ENCODE measurements around the gene STAMBPL1. TPM values are rescaled to one million over a fixed set of nuclear protein-coding genes. Genes with fewer than 3 reads are reported as not detected.

STAMBPL1 gene
- total and polyA plus RNA-seq, 2 donors (not counting 3 experiments of a cell fraction or from before 2014, with no cell fraction given), result 0.70 to 1.8 TPM

GRCh38 chr10:88830643-88831268 is 49.3 kb upstream of the STAMBPL1 start:
- H4K20me1 ChIP-seq (replicated peaks; ENCODE audit: control insufficient read depth, extremely low read depth, insufficient read depth, low read length), result no peaks in the 10 kb centered on the region
- no peak overlapping the region for H3K27ac ChIP-seq (ENCODE audit: insufficient read depth, low read depth, low read length)
- H3K4me3 ChIP-seq (replicated peaks in 1 of 3; ENCODE audit: insufficient read depth in 1 of 3, low read depth in 1 of 3, low read length in 3 of 3), result no peak overlapping the region
- no peak overlapping the region for H3K9ac ChIP-seq (replicated peaks; ENCODE audit: extremely low read depth, insufficient read depth, low read length)
- H3K36me3 ChIP-seq (ENCODE audit: control insufficient read depth in 2 of 2, extremely low read depth in 1 of 2, insufficient read depth in 2 of 2, low read length in 2 of 2), result no peaks in the 10 kb centered on the region
- intact Hi-C loops (cut with micrococcal nuclease) (no loop called here), dilution Hi-C loops (cut with MboI; ENCODE audit: extremely low pct_ligation_motif_present, low sequenced_read_pairs) (no loop called here)
- no peak overlapping the region for H3K4me2 ChIP-seq (ENCODE audit: insufficient read depth, low read length)
- H3K9me1 ChIP-seq (replicated peaks; ENCODE audit: control insufficient read depth, extremely low read depth, insufficient read depth, low read length), result no peaks in the 10 kb centered on the region
- FAIRE-seq (no peak), DNase-seq (ENCODE audit: low read depth, low spot score) (no peak)
- POLR2A ChIA-PET, result no interaction called here
- H3K79me2 ChIP-seq (ENCODE audit: control insufficient read depth, insufficient read depth, low read length), result no peaks in the 10 kb centered on the region
- BruUV-seq (replicated peaks), result no TSS peak
- no peak for TF ChIP-seq GATA2 (IDR thresholded peaks at IDR 0.05; ENCODE audit: insufficient read depth, insufficient read length, low read depth, low read length)
- no peak for TF ChIP-seq JUN (IDR thresholded peaks at IDR 0.05; ENCODE audit: borderline replicate concordance, insufficient read depth, insufficient read length, low read depth)
- no peak for TF ChIP-seq POLR2AphosphoS5 (IDR thresholded peaks at IDR 0.05; ENCODE audit: insufficient read depth, low read depth, low read length)
- TF ChIP-seq MAX (IDR thresholded peaks at IDR 0.05; ENCODE audit: insufficient read depth, insufficient read length), result no peak
- CTCF ChIA-PET, result interaction anchor here (0.9 to 5.3 kb wide), 4 partner anchors 102 to 266 kb away, joined by 3 to 26 read pairs (median 14); no protein-coding TSS in a partner anchor
- H3K27me3 ChIP-seq (ENCODE audit: control insufficient read depth in 2 of 2, insufficient read depth in 2 of 2, low read length in 2 of 2), result peaks cover 0 to 2% of the 10 kb centered on the region in 2 experiments
- no peaks in the 10 kb centered on the region for H3K9me3 ChIP-seq (replicated peaks; ENCODE audit: control insufficient read depth, insufficient read depth, low read length)
- no peaks in the 10 kb centered on the region for H3K4me1 ChIP-seq (ENCODE audit: control insufficient read depth, extremely low read depth, insufficient read depth, low read length)
- H2AFZ ChIP-seq (ENCODE audit: low read depth, low read length), result no peak overlapping the region

- no peaks in the 10 kb centered on the region for H3K36me3 ChIP-seq (ENCODE audit: control insufficient read depth in 2 of 2, extremely low read depth in 1 of 2, insufficient read depth in 2 of 2, low read length in 2 of 2)
- no TSS peak for BruUV-seq (replicated peaks)
- no peaks in the 10 kb centered on the region for H3K9me1 ChIP-seq (replicated peaks; ENCODE audit: control insufficient read depth, extremely low read depth, insufficient read depth, low read length)
- H4K20me1 ChIP-seq (replicated peaks; ENCODE audit: control insufficient read depth, extremely low read depth, insufficient read depth, low read length), result no peaks in the 10 kb centered on the region
- no peak overlapping the region for H3K27ac ChIP-seq (ENCODE audit: insufficient read depth, low read depth, low read length)
- dilution Hi-C loops (cut with MboI; ENCODE audit: extremely low pct_ligation_motif_present, low sequenced_read_pairs), result no loop called here
- no peak overlapping the region for H3K9ac ChIP-seq (replicated peaks; ENCODE audit: extremely low read depth, insufficient read depth, low read length)
- intact Hi-C loops (cut with micrococcal nuclease), result no loop called here
- H3K27me3 ChIP-seq (ENCODE audit: control insufficient read depth in 2 of 2, insufficient read depth in 2 of 2, low read length in 2 of 2), result peaks cover 0 to 2% of the 10 kb centered on the region in 2 experiments
- no peak overlapping the region for H2AFZ ChIP-seq (ENCODE audit: low read depth, low read length)
- ChIA-PET POLR2A (no interaction called here), CTCF (interaction anchor here (0.9 to 5.3 kb wide), 4 partner anchors 102 to 267 kb away, joined by 3 to 26 read pairs (median 14); no protein-coding TSS in a partner anchor)
- no peaks in the 10 kb centered on the region for H3K79me2 ChIP-seq (ENCODE audit: control insufficient read depth, insufficient read depth, low read length)
- H3K4me3 ChIP-seq (replicated peaks in 1 of 3; ENCODE audit: insufficient read depth in 1 of 3, low read depth in 1 of 3, low read length in 3 of 3), result no peak overlapping the region
- FAIRE-seq (no peak), DNase-seq (ENCODE audit: low read depth, low spot score) (no peak)
- no peaks in the 10 kb centered on the region for H3K9me3 ChIP-seq (replicated peaks; ENCODE audit: control insufficient read depth, insufficient read depth, low read length)
- no peak overlapping the region for H3K4me2 ChIP-seq (ENCODE audit: insufficient read depth, low read length)
- H3K4me1 ChIP-seq (ENCODE audit: control insufficient read depth, extremely low read depth, insufficient read depth, low read length), result no peaks in the 10 kb centered on the region
- TF ChIP-seq POLR2A (IDR thresholded peaks at IDR 0.05; ENCODE audit: low read depth, low read length) (no peak), GATA2 (IDR thresholded peaks at IDR 0.05; ENCODE audit: insufficient read depth, insufficient read length, low read depth, low read length) (no peak), JUN (IDR thresholded peaks at IDR 0.05; ENCODE audit: borderline replicate concordance, insufficient read depth, insufficient read length, low read depth) (no peak), EZH2 (IDR thresholded peaks at IDR 0.05; ENCODE audit: borderline replicate concordance, low read depth, low read length, severe bottlenecking) (no peak), MAX (IDR thresholded peaks at IDR 0.05; ENCODE audit: insufficient read depth, insufficient read length) (no peak), FOS (IDR thresholded peaks at IDR 0.05; ENCODE audit: borderline replicate concordance, insufficient read depth, low read length) (no peak), MYC (IDR thresholded peaks at IDR 0.05; ENCODE audit: low read depth, low read length) (no peak), POLR2AphosphoS5 (IDR thresholded peaks at IDR 0.05; ENCODE audit: insufficient read depth, low read depth, low read length) (no peak), CTCF (IDR thresholded peaks at IDR 0.05; ENCODE audit: extremely low read depth in 1 of 2, insufficient read depth in 1 of 2, low read depth in 1 of 2, low read length in 2 of 2) (no peak)
These were observed 48.3 kb upstream of the STAMBPL1 start for GRCh38 chr10:88831709-88832108.

Data from endothelial cell of umbilical vein (primary cell).